Measurements from ENCODE around the gene CREB3L2. TPM values are rescaled to one million over a fixed set of nuclear protein-coding genes. Genes with fewer than 3 reads are reported as not detected.
A peak's percentile ranks its signal among the peaks of the same experiment; 100 is the strongest.
"Not testable (repeated sequence)": the region's sequence is repeated elsewhere in the genome, so short reads cannot be mapped to it uniquely, and the experiment has no call there.

The CREB3L2 gene
- total RNA-seq, 3 donors from 2014 or later (not counting 1 experiment from before 2014, with no cell fraction given) = 45.9 to 54.6 (median 52.5) TPM

DNA sequence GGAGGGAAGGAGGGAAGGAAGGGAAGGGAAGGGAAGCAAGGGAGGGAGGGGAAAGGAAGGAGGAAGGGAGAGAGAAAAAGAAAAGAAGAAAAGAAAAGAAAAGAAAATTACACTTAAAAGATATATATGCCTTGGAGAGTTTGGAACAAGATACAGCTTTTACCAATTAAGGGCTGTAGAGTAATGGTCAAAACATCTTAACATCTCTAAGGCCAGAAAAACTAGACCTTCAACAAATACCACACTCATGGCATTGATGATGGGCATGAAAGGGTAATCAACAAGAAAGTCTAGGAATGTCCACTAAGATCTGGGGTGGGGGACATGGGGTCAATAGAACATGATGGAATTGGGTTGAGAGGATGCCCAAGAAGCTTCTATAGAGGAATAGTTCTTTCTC lies 74.5 kb downstream of the CREB3L2 start:
- H3K4me3 Mint-ChIP-seq = no peak overlapping the region
- TF ChIP-seq, protein P1, sequence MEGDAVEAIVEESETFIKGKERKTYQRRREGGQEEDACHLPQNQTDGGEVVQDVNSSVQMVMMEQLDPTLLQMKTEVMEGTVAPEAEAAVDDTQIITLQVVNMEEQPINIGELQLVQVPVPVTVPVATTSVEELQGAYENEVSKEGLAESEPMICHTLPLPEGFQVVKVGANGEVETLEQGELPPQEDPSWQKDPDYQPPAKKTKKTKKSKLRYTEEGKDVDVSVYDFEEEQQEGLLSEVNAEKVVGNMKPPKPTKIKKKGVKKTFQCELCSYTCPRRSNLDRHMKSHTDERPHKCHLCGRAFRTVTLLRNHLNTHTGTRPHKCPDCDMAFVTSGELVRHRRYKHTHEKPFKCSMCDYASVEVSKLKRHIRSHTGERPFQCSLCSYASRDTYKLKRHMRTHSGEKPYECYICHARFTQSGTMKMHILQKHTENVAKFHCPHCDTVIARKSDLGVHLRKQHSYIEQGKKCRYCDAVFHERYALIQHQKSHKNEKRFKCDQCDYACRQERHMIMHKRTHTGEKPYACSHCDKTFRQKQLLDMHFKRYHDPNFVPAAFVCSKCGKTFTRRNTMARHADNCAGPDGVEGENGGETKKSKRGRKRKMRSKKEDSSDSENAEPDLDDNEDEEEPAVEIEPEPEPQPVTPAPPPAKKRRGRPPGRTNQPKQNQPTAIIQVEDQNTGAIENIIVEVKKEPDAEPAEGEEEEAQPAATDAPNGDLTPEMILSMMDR (IDR thresholded peaks at IDR 0.05) = no peak
- Histone ChIP-seq H3K27me3 (ENCODE audit: control insufficient read depth, insufficient read depth, low read length) (no peaks in the 10 kb centered on the region), H3K36me3 (ENCODE audit: control insufficient read depth, insufficient read depth, low read length) (peaks cover 24% of the 10 kb centered on the region), H3K27ac (ENCODE audit: low read length) (no peak overlapping the region), H3K4me3 (ENCODE audit: low read length) (no peak overlapping the region), H3K9me3 (ENCODE audit: control insufficient read depth, insufficient read depth, low read length) (no peaks in the 10 kb centered on the region), H3K4me1 (ENCODE audit: control insufficient read depth, insufficient read depth, low read length) (peaks cover 2% of the 10 kb centered on the region)
- no peak for DNase-seq
- ATAC-seq = no peak
- intact Hi-C loops (cut with micrococcal nuclease) = no loop called here
- no peaks in the 10 kb centered on the region for H3K9me3 Mint-ChIP-seq
- no peak overlapping the region for H3K27ac Mint-ChIP-seq
- H3K4me1 Mint-ChIP-seq = peaks cover 32 to 41% of the 10 kb centered on the region in 2 donors
- H3K27me3 Mint-ChIP-seq (ENCODE audit: low read depth in 2 of 2) = no peaks in the 10 kb centered on the region
- H3K36me3 Mint-ChIP-seq = peaks cover 17% of the 10 kb centered on the region

DNA sequence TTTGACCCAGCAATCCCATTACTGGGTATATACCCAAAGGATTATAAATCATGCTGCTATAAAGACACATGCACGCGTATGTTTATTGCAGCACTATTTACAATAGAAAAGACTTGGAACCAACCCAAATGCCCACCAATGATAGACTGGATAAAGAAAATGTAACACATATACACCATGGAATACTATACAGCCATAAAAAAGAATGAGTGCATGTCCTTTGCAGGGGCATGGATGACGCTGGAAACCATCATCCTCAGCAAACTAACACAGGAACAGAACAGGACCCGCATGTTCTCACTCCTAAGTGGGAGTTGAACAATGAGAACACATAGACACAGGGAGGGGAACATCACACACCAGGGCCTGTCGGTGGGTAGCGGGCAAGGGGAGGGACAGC lies 75.7 kb downstream of the CREB3L2 start:
- H3K4me3 ChIP-seq (ENCODE audit: low read length); H3K4me1 ChIP-seq (ENCODE audit: control insufficient read depth, insufficient read depth, low read length); intact Hi-C loops (cut with micrococcal nuclease); ATAC-seq; H3K27me3 ChIP-seq (ENCODE audit: control insufficient read depth, insufficient read depth, low read length); H3K9me3 ChIP-seq (ENCODE audit: control insufficient read depth, insufficient read depth, low read length); H3K27me3 Mint-ChIP-seq (ENCODE audit: low read depth in 2 of 2); H3K4me3 Mint-ChIP-seq; H3K27ac Mint-ChIP-seq; H3K27ac ChIP-seq (ENCODE audit: low read length); H3K9me3 Mint-ChIP-seq; DNase-seq: not testable (repeated sequence)
- WGBS (ENCODE audit: insufficient coverage) = 97% methylated on average over 6 of the region's 6 CpGs
- peaks cover 35 to 45% of the 10 kb centered on the region in 2 donors for H3K4me1 Mint-ChIP-seq
- H3K36me3 Mint-ChIP-seq = peaks cover 17% of the 10 kb centered on the region
- peaks cover 24% of the 10 kb centered on the region for H3K36me3 ChIP-seq (ENCODE audit: control insufficient read depth, insufficient read depth, low read length)

DNA sequence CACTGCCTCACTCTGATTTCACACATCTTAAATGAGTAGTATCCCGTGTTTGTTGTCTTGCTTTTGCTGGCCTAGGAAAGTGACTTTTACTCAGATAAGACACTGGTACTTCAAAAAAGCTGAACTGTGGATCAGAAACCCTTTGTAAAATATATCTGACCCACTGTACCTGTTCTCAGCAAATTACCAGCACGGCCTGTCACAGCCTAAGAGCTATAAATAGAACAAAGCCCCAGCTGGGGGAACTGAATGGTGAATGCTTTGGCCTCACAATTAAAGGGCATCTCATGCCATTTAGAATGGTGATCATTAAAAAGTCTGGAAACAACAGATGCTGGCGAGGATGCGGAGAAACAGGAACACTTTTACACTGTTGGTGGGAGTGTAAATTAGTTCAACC lies 76.1 kb downstream of the CREB3L2 start:
- no peaks in the 10 kb centered on the region for H3K9me3 Mint-ChIP-seq
- ATAC-seq (no peak), DNase-seq (no peak)
- peaks cover 17% of the 10 kb centered on the region for H3K36me3 Mint-ChIP-seq
- WGBS (ENCODE audit: insufficient coverage) = 92% methylated on average over 2 of the region's 4 CpGs
- H3K27me3 Mint-ChIP-seq (ENCODE audit: low read depth in 2 of 2) = no peaks in the 10 kb centered on the region
- Histone ChIP-seq H3K4me1 (ENCODE audit: control insufficient read depth, insufficient read depth, low read length) (peaks cover 4% of the 10 kb centered on the region), H3K4me3 (ENCODE audit: low read length) (no peak overlapping the region), H3K27me3 (ENCODE audit: control insufficient read depth, insufficient read depth, low read length) (no peaks in the 10 kb centered on the region), H3K9me3 (ENCODE audit: control insufficient read depth, insufficient read depth, low read length) (no peaks in the 10 kb centered on the region), H3K27ac (ENCODE audit: low read length) (no peak overlapping the region), H3K36me3 (ENCODE audit: control insufficient read depth, insufficient read depth, low read length) (peaks cover 24% of the 10 kb centered on the region)
- TF ChIP-seq, protein P1 (IDR thresholded peaks at IDR 0.05) = no peak
- peak overlapping the region; percentile 43 to 83 for H3K27ac Mint-ChIP-seq
- intact Hi-C loops (cut with micrococcal nuclease) = no loop called here
- H3K4me1 Mint-ChIP-seq = peaks cover 40 to 49% of the 10 kb centered on the region in 2 donors
- no peak overlapping the region for H3K4me3 Mint-ChIP-seq

DNA sequence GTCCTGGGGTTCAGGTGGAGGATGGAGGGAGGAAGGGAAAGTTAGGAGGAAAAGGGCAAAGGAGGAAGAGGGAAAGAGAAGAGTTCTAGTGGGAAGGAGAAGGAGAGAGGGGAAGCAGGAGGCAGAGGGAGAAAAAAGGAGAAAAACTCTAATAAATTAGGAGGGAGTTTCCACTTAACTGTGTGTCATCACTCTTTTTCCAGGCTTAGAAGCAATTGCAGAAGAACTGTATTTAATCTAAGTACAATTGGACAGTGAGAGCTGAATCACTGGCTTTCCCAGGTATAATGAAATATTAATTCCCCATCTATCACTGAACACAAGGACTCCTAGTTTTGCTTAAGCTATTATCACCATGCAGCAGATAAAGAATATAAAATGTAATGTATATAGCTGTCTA lies 76.8 kb downstream of the CREB3L2 start:
- Histone ChIP-seq H3K27me3 (ENCODE audit: control insufficient read depth, insufficient read depth, low read length) (no peaks in the 10 kb centered on the region), H3K4me3 (ENCODE audit: low read length) (no peak overlapping the region), H3K27ac (ENCODE audit: low read length) (no peak overlapping the region), H3K4me1 (ENCODE audit: control insufficient read depth, insufficient read depth, low read length) (peaks cover 4% of the 10 kb centered on the region), H3K36me3 (ENCODE audit: control insufficient read depth, insufficient read depth, low read length) (peaks cover 24% of the 10 kb centered on the region), H3K9me3 (ENCODE audit: control insufficient read depth, insufficient read depth, low read length) (no peaks in the 10 kb centered on the region)
- no peak overlapping the region for H3K4me3 Mint-ChIP-seq
- H3K9me3 Mint-ChIP-seq = no peaks in the 10 kb centered on the region
- H3K27me3 Mint-ChIP-seq (ENCODE audit: low read depth in 2 of 2) = no peaks in the 10 kb centered on the region
- TF ChIP-seq, protein P1 (IDR thresholded peaks at IDR 0.05) = no peak
- no peak for DNase-seq
- peaks cover 17% of the 10 kb centered on the region for H3K36me3 Mint-ChIP-seq
- ATAC-seq = no peak
- peak overlapping the region; percentile 43 to 83 for H3K27ac Mint-ChIP-seq
- peaks cover 36 to 48% of the 10 kb centered on the region in 2 donors for H3K4me1 Mint-ChIP-seq
- intact Hi-C loops (cut with micrococcal nuclease) = no loop called here

Data from natural killer cell (primary cell).